HG03097 (cell line): ENCODE data around the gene TUBB4B.
"Not testable (repeated sequence)": the region's sequence is repeated elsewhere in the genome, so short reads cannot be mapped to it uniquely, and the experiment has no call there.

Experiments
- ATAC-seq: cut with Tn5 transposase; IDR thresholded peaks from one replicate; pipeline ENCODE4 v1.9.1; 2021; ENCODE audit not compliant: unreplicated experiment, low FRiP score

The TUBB4B gene

GRCh38 chr9:137235424-137236237, 5.5 kb upstream of the TUBB4B start:
- no peak for ATAC-seq

GRCh38 chr9:137236238-137236935, 4.7 kb upstream of the TUBB4B start:
- ATAC-seq: no peak

- no peak for ATAC-seq
These were observed 4.1 kb upstream of the TUBB4B start for GRCh38 chr9:137236936-137237421.

- ATAC-seq: no peak
These were observed 3.0 kb upstream of the TUBB4B start for GRCh38 chr9:137237759-137238726.

GRCh38 chr9:137239541-137240200, 1.4 kb upstream of the TUBB4B start:
- not testable (repeated sequence) for ATAC-seq

- ATAC-seq: peak; percentile 28
These were observed 708 bp upstream of the TUBB4B start for GRCh38 chr9:137240318-137240840.

- ATAC-seq: peak; percentile 4
These were observed 592 bp downstream of the TUBB4B start for GRCh38 chr9:137241490-137242268.

- ATAC-seq: no peak
These were observed 1.4 kb downstream of the TUBB4B start for GRCh38 chr9:137242269-137243203.

- ATAC-seq: not testable (repeated sequence)
These were observed 2.2 kb downstream of the TUBB4B start for GRCh38 chr9:137243266-137243625.

GRCh38 chr9:137243626-137244485, 2.8 kb downstream of the TUBB4B start:
- no peak for ATAC-seq

- no peak for ATAC-seq
These were observed 3.7 kb downstream of the TUBB4B start for GRCh38 chr9:137244486-137245449.

- ATAC-seq: no peak
These were observed 4.6 kb downstream of the TUBB4B start for GRCh38 chr9:137245450-137246421.

- ATAC-seq: no peak
These were observed 6.2 kb downstream of the TUBB4B start for GRCh38 chr9:137247135-137247915.

- ATAC-seq: no peak
These were observed 6.8 kb downstream of the TUBB4B start for GRCh38 chr9:137247916-137248175.
